AG09319 (cell line): ENCODE results near the gene OPRM1.

Experiments
- DNase-seq: peaks from one replicate; pipeline ENCODE4 v3.0.0-alpha.2; 2010; ENCODE audit warnings: low read depth; ENCODE audit errors: extremely low read depth
- TF ChIP-seq, protein P1 (sequence below): IDR thresholded peaks from 2 replicates; pipeline ENCODE4 v1.5.1; 2011; ENCODE audit warnings: low read depth, mild to moderate bottlenecking, inconsistent platforms, low read length, moderate library complexity

Gene OPRM1

DNA sequence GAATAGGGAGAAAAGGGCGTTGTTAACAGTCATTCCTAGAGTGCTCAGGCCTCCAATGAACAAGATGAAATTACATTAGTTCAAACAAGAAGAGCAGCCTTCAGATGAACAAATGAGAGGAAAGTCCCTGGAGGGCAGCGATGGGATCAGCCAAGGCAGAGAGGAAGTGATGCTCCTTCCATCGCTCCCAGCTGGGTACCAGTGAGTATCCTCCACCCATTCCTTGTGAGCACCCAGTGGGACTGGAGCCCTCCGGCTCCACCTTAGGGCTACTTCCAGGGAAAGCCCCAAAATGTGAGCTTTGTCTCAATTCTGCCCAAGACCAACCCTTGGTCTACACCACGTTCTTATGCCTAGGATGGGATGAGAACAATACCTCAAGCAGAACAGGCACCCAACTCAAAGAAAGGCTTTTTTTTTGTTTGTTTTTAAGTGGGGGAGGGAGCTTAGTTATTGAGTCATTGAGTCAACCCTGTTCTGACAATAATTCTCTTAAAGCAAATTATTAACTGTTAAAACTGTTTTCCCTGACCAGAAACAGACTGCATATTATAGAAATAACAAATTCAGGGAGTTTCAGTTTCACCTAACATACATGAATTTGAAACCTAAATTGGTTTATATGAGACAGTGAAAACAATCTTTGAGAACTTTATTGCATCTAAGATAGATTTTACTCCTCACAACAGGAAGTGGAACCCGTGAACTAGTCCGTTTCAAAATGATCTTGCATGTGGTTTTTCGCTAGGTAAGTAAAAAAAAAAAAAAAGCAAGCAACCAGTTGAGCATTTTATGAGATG, 210.7 kb downstream of the OPRM1 start:
- no peak for DNase-seq
- TF ChIP-seq, protein P1, sequence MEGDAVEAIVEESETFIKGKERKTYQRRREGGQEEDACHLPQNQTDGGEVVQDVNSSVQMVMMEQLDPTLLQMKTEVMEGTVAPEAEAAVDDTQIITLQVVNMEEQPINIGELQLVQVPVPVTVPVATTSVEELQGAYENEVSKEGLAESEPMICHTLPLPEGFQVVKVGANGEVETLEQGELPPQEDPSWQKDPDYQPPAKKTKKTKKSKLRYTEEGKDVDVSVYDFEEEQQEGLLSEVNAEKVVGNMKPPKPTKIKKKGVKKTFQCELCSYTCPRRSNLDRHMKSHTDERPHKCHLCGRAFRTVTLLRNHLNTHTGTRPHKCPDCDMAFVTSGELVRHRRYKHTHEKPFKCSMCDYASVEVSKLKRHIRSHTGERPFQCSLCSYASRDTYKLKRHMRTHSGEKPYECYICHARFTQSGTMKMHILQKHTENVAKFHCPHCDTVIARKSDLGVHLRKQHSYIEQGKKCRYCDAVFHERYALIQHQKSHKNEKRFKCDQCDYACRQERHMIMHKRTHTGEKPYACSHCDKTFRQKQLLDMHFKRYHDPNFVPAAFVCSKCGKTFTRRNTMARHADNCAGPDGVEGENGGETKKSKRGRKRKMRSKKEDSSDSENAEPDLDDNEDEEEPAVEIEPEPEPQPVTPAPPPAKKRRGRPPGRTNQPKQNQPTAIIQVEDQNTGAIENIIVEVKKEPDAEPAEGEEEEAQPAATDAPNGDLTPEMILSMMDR = no peak

DNA sequence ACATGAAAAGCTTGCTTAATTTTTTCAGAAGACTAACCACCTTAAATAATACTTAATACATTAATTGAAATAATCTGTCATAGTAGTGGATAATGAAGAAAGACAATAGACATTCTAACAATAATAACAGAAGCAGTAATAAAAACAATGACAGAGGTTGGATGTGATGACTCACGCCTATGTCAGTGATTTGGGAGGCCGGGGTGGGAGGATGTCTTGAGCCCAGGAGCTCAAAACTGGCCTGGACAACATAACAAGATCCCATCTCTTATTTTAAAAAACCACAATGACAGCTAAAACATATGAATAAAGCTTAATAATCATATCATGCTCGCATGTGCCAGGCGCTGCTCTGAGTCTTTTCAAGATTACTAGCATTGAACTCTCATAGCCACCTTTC, 212.1 kb downstream of the OPRM1 start:
- DNase-seq = no peak
- TF ChIP-seq, protein P1 = no peak

DNA sequence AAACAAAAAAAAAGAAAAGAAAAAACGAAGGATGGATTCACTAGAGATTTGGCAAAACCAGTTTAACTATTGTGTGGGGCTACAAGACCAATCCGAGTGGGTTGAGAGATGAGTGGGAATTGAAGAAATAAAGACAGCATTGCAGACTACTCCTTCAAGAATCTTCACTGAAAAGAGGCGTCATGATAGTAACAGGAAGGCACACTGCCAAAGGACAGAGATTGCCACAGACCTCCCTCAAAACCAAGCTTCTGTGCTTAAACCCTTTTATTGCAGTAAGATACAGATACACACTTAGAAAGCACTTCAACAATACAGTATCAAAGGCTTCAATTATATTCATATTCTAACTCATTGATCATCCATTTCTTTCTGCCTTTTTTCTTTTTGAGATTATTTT, 213.6 kb downstream of the OPRM1 start:
- DNase-seq = no peak
- TF ChIP-seq, protein P1 = no peak

DNA sequence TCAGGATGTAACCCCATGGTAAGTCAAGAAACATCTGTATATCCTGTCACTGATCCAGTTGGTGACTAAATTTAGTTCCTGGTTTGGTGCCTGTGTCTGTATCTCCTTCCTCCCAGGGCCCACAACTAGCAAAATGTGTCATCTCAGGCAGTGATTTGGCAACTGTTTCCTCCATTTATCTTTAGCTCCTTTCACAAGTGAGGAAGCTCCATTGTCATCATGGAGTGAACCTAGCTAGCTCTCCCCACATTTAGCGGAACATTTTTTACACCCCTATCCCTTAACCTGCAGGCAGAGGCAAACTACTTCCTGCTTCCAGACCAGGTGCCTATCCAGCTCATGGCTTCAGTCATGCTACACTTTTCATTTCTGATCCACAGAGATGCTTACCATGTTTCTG, 218.0 kb downstream of the OPRM1 start:
- DNase-seq = no peak
- TF ChIP-seq, protein P1 = no peak

DNA sequence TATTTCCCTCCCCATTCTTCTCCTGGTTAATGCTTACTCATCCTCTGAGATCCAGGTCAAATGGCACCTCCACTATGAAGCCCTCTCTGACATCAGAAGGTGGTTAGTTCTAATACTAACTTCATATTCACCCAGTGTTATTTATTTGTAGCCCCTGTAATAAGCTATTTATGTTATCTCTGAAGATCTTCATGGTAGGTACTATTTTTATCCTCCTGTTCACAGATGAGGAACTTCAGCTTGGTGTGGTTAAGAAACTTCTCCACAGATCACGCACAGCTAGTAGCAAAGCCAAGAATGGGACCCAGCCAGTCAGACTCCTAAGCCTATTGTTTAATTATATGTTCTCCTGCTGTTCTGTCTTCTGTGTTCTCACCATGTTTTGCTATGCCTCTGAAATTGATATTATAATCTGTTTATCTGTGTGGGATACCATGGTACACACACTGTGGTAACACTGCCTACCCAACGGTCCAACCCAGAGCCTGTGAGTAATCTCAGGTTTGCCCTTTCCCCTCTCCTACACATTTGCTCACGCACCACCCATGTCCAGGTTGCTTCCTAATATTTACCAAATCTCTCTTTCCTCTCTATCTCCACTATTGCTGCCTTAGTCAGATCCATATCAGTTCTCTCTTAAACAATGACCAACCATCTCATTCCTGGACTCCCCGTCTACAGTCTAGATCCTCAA, 219.2 kb downstream of the OPRM1 start:
- DNase-seq = no peak
- TF ChIP-seq, protein P1 = no peak

DNA sequence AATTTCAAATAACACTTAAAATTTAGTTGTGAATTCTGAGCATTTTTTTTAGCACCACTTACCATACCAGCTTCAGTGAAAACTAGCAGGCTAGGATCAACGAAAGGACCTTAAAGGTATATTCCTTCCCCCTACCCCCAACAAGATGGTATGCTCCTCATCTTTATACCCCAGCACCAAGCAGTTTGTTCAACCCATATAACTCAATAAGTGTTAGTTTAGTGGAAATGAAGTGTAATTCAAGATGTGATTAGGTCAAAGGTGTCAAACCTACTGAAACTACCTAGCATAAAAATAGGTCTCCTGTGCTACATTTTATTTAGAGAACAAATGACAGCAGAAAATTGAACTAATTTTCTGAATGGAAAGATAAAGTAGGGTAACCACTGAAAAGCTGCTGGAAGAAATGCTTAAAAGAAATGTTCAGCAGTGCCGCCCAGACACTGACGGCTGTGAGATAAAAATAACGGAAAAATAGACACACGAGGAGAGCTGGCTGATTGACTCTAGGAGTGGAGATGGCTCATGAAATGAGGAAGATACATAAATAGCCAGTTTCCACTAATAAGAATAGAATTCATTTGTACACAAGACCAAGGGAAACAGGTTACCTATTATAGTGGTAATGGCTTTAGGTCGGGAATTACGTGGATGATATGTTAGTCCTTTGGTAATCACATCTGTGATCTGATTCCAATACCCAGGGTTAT, 222.8 kb downstream of the OPRM1 start:
- DNase-seq = no peak
- TF ChIP-seq, protein P1 = no peak
